K562 (cell line): ENCODE data around the gene PPP1R16B. TPM values are rescaled to one million over a fixed set of nuclear protein-coding genes. Genes with fewer than 3 reads are reported as not detected.

Source experiments
- E2F6 ChIP-seq, 2 experiments: IDR thresholded peaks; 2 replicates each; pipeline ENCODE4 v1.6.1; 2011; ENCODE audit warnings: borderline replicate concordance in 1 of 2, control low read depth in 1 of 2, low read depth in 1 of 2, low read length in 1 of 2, mild to moderate bottlenecking in 1 of 2, mixed read lengths in 1 of 2, moderate library complexity in 1 of 2; ENCODE audit not compliant: insufficient read depth in 1 of 2, insufficient read length in 1 of 2, poor library complexity in 1 of 2, severe bottlenecking in 1 of 2; ENCODE audit errors: extremely low read depth in 1 of 2
- GABPB1 ChIP-seq: sonication (generic); formaldehyde crosslinking; IDR thresholded peaks from 2 replicates; pipeline ENCODE4 v1.8.0; 2022; ENCODE audit warnings: mild to moderate bottlenecking, missing genetic modification reagents
- SIRT6 ChIP-seq: IDR thresholded peaks from one replicate; pipeline ENCODE4 v1.6.1; 2012; ENCODE audit warnings: low read depth, mild to moderate bottlenecking, control low read depth, inconsistent platforms, low read length, moderate library complexity
- SP1 ChIP-seq: sonication (generic); formaldehyde crosslinking; IDR thresholded peaks from 2 replicates; pipeline ENCODE4 v1.8.1; 2022; ENCODE audit warnings: mild to moderate bottlenecking, missing genetic modification reagents
- STAT5A ChIP-seq: IDR thresholded peaks from 2 replicates; pipeline ENCODE4 v1.6.1; 2012; ENCODE audit warnings: low read length, inconsistent platforms, borderline replicate concordance
- TFAP4 ChIP-seq: sonication (generic); formaldehyde crosslinking; IDR thresholded peaks from 2 replicates; pipeline ENCODE4 v1.8.0; 2022; ENCODE audit warnings: missing genetic modification reagents, mild to moderate bottlenecking, moderate library complexity, borderline replicate concordance
- polyA plus RNA-seq, 8 experiments: library from polyadenylated mRNA; depleted of rRNA in 4 of 8; stranded (reverse) in 5 of 8; unstranded in 3 of 8; fragments of >200 nt; fragmentation: Nextera tagmentation in 2 of 8; fragmentation: Illumina TruSeq in 1 of 8; extraction: Ambion mirVana in 2 of 8; extraction: Trizol in 1 of 8; gene quantifications; 2 replicates each; pipeline versions ENCODE4 v1.2.1 to v1.2.3, GENCODE V29; 2011 to 2014; ENCODE audit warnings: inconsistent platforms in 1 of 8, missing spikeins in 1 of 8
- total RNA-seq, 7 experiments: library from RNA; depleted of rRNA in 6 of 7; stranded (reverse); fragments of >200 nt in 6 of 7; fragmentation: Illumina TruSeq in 2 of 7; extraction: Trizol in 2 of 7; gene quantifications; 2 replicates each; pipeline versions ENCODE4 v1.2.1 to v1.2.3, GENCODE V29; 2011 to 2021; ENCODE audit warnings: low replicate concordance in 1 of 7
- TF ChIP-seq, protein P1 (sequence below), 2 experiments: fragments of 450-650 bp in 1 of 2; sonication (generic) in 1 of 2; formaldehyde crosslinking in 1 of 2; IDR thresholded peaks; 2 replicates each; pipeline versions ENCODE4 v1.7.1 to v1.9.0; 2016 to 2022; ENCODE audit warnings: inconsistent platforms in 1 of 2, mild to moderate bottlenecking in 1 of 2, missing genetic modification reagents in 1 of 2
- TF ChIP-seq, protein P2 (sequence below): fragments of 200-800 bp; sonication (Bioruptor generic); IDR thresholded peaks from 2 replicates; pipeline ENCODE4 v1.6.1; 2017; ENCODE audit warnings: missing genetic modification characterization, missing compliant biosample characterization

Gene PPP1R16B
- total and polyA plus RNA-seq, 9 of the 15 experiments (the other 6 are each of a cell fraction or from before 2014, with no cell fraction given): 1.5 to 11.5 (median 6.8) TPM

DNA sequence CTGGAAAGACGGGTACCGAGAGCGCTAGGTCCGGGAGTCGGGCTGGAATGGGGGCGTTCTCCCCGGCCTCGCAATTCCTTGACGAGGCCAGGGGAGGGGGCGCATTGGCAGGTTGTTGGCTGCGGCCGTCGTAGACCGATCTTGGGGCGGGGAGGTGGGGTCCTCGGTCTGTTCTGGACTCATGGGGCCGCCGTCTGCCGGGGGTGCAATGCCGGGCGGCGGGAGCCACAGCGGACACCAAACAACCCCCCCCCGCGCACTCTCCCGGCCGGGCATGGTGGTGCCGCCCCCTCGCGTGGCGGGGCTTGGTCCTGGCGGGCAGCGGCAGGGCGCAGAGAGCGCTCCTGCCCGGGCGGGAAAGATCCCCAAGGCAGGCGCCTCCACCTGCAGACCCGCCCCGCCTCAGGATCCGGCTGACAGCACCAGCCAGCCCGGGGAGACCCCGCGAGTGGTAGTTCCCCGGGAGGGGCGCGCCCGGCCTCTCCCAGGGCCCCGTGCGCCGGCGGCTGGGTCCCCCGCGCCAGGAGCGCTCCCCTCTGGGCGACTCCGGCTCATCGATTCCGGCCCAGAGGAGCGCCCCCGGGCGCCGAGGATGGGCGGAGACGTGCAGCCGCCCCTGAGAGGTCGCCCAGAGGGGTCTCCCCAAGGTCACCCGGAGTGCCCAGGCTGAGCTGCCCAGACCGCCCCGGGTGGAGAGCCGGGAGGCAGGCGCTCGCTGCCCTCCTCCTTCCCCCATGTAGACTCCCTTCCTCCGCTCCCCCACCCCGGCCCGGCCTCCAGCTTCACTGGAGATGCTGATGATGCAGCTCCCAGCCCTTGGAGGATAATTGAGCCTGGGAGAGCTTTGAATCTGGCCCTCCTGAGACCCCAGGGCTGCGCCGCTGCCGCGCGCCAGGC lies 709 bp downstream of the PPP1R16B start (continued):
- TF ChIP-seq, protein P1, sequence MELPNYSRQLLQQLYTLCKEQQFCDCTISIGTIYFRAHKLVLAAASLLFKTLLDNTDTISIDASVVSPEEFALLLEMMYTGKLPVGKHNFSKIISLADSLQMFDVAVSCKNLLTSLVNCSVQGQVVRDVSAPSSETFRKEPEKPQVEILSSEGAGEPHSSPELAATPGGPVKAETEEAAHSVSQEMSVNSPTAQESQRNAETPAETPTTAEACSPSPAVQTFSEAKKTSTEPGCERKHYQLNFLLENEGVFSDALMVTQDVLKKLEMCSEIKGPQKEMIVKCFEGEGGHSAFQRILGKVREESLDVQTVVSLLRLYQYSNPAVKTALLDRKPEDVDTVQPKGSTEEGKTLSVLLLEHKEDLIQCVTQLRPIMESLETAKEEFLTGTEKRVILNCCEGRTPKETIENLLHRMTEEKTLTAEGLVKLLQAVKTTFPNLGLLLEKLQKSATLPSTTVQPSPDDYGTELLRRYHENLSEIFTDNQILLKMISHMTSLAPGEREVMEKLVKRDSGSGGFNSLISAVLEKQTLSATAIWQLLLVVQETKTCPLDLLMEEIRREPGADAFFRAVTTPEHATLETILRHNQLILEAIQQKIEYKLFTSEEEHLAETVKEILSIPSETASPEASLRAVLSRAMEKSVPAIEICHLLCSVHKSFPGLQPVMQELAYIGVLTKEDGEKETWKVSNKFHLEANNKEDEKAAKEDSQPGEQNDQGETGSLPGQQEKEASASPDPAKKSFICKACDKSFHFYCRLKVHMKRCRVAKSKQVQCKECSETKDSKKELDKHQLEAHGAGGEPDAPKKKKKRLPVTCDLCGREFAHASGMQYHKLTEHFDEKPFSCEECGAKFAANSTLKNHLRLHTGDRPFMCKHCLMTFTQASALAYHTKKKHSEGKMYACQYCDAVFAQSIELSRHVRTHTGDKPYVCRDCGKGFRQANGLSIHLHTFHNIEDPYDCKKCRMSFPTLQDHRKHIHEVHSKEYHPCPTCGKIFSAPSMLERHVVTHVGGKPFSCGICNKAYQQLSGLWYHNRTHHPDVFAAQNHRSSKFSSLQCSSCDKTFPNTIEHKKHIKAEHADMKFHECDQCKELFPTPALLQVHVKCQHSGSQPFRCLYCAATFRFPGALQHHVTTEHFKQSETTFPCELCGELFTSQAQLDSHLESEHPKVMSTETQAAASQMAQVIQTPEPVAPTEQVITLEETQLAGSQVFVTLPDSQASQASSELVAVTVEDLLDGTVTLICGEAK (IDR thresholded peaks at IDR 0.05): peak; percentile 19; the same call in 1 of the 2 replicates
- TF ChIP-seq, protein P1 (CRISPR knock-in tag; IDR thresholded peaks at IDR 0.05): no peak
- TF ChIP-seq SP1 (CRISPR knock-in tag): no peak
- TF ChIP-seq STAT5A: no peak
- TF ChIP-seq, protein P2, sequence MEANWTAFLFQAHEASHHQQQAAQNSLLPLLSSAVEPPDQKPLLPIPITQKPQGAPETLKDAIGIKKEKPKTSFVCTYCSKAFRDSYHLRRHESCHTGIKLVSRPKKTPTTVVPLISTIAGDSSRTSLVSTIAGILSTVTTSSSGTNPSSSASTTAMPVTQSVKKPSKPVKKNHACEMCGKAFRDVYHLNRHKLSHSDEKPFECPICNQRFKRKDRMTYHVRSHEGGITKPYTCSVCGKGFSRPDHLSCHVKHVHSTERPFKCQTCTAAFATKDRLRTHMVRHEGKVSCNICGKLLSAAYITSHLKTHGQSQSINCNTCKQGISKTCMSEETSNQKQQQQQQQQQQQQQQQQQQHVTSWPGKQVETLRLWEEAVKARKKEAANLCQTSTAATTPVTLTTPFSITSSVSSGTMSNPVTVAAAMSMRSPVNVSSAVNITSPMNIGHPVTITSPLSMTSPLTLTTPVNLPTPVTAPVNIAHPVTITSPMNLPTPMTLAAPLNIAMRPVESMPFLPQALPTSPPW (CRISPR knock-in tag): peak; percentile 81
- TF ChIP-seq SIRT6: no peak
- TF ChIP-seq E2F6 (IDR thresholded peaks at IDR 0.05; ENCODE audit: borderline replicate concordance in 1 of 2, extremely low read depth in 1 of 2, insufficient read depth in 1 of 2, insufficient read length in 1 of 2, low read depth in 1 of 2, low read length in 1 of 2, poor library complexity in 1 of 2, severe bottlenecking in 1 of 2): peak in 1 of 2 experiments; percentile 19
- peak; percentile 24; the same call in 1 of the 2 replicates for TF ChIP-seq GABPB1 (CRISPR knock-in tag)
- TF ChIP-seq TFAP4 (CRISPR knock-in tag): 0 out of 2 replicates have a peak, but pooled peaks have one; percentile 5
